GM12892 (cell line): ENCODE results near the gene MYOM1.
A peak's percentile ranks its signal among the peaks of the same experiment; 100 is the strongest.

Source experiments
- DNase-seq: peaks from one replicate; pipeline ENCODE4 v3.0.0; 2011; ENCODE audit not compliant: insufficient read length
- FAIRE-seq: peaks from 2 replicates; lab custom pipeline; 2011; peaks lifted over from hg19 to GRCh38; lab: Jason Lieb, UNC
- POLR2A ChIP-seq: IDR thresholded peaks from 2 replicates; pipeline ENCODE4 v1.6.1; 2011; ENCODE audit warnings: low read depth, low read length, control low read depth
- POLR2AphosphoS5 ChIP-seq: IDR thresholded peaks from 2 replicates; pipeline ENCODE4 v1.6.1; 2011; ENCODE audit warnings: low read depth, low read length, control low read depth
- TAF1 ChIP-seq: IDR thresholded peaks from 2 replicates; pipeline ENCODE4 v1.6.1; 2011; ENCODE audit warnings: low read depth, mild to moderate bottlenecking, control low read depth, low read length, borderline replicate concordance

MYOM1 gene

GRCh38 chr18:3175195-3175758, 44.5 kb downstream of the MYOM1 start:
- DNase-seq (no peak), FAIRE-seq (peak; percentile 27)
- TF ChIP-seq POLR2AphosphoS5: no peak
- TF ChIP-seq POLR2A: no peak
- TF ChIP-seq TAF1: no peak

- DNase-seq: no peak
- FAIRE-seq: no peak
- TF ChIP-seq TAF1 (no peak), POLR2AphosphoS5 (no peak), POLR2A (no peak)
Observed at GRCh38 chr18:3172097-3172496, 47.7 kb downstream of the MYOM1 start.

DNA sequence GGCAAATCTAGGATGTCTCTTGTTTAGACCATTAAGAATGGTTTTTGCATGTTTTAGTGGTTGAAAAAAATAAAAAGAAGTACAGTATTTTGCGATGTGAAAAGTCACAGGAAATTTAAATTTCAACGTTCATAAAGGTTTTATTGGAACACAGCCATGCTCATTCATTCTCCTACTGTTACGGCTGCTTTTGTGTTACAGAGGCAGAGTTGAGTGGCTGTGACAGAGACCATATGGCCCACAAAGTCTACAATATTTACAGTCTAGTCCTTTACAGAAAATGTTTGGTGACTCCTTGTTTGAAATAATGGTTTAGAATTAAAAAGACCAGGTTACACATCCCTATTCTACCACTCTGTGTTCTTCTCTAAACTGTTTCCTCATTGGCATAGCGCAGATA, 48.1 kb downstream of the MYOM1 start:
- DNase-seq: no peak
- no peak for FAIRE-seq
- TF ChIP-seq TAF1 (no peak), POLR2AphosphoS5 (no peak), POLR2A (no peak)

- DNase-seq: no peak
- no peak for TF ChIP-seq TAF1
- no peak for TF ChIP-seq POLR2AphosphoS5
- TF ChIP-seq POLR2A: no peak
- FAIRE-seq: no peak
Observed at GRCh38 chr18:3170441-3171161, 49.2 kb downstream of the MYOM1 start.

DNA sequence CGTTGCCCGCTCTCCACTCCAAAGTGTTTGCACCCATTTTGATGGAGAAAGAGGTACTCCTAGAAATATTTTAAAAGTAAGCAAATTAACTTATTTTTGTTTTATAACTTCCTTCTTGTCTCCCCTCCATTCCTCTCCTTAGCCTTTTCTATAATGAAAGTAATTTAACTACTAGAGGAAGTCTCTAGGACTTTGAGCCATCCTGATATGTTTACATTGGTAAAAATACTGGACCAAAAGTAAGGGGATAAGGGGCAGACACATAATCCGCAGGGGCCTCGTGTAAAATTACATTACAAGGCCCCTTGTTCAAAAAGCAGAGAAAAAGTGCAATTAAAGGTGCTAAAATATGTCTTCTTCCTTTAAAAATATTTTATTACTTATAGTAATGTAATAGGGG, 55.4 kb downstream of the MYOM1 start:
- no peak for TF ChIP-seq POLR2AphosphoS5
- TF ChIP-seq TAF1: no peak
- no peak for TF ChIP-seq POLR2A
- DNase-seq (no peak), FAIRE-seq (no peak)

DNA sequence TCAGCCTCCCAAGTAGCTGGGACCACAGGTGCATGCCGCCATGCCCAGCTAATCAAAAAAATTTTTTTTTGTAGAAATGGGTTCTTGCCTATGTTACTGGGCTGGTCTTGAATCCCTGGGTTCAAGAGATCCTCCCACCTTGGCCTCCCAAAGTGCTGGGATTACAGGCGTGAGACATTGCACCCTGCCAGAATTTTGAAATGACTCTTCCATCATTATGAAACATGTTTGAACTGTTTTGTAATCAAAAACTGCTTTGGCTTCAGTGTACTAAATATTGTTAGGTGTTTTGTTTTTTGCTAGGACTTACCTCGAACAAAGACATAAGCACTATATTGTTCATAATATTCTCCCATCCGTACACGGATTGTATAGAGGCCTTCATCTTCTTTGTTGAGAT, 55.8 kb downstream of the MYOM1 start:
- TF ChIP-seq TAF1: no peak
- TF ChIP-seq POLR2AphosphoS5: no peak
- TF ChIP-seq POLR2A: no peak
- no peak for DNase-seq
- no peak for FAIRE-seq

- TF ChIP-seq TAF1: no peak
- no peak for TF ChIP-seq POLR2AphosphoS5
- TF ChIP-seq POLR2A: no peak
- no peak for FAIRE-seq
- DNase-seq: no peak
Observed at GRCh38 chr18:3162181-3162580, 57.6 kb downstream of the MYOM1 start.

DNA sequence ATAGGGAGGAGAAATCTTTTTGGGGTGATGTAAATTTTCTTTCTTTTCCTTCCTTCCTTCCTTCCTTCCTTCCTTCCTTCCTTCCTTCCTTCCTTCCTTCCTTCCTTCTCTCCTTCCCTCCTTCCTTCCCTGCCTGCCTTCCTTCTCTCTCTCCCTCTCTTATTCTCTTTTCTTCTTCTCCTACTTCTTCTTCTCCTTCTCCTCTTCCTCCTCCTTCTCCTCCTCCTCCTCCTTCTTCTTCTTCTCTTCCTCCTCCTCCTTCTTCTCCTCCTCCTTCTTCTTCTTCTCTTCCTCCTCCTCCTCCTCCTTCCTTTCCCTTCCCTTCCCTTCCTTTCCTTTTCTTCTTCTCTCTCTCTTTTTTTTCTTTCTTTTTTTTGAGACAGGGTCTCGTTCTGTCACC, 59.9 kb downstream of the MYOM1 start:
- FAIRE-seq (no peak), DNase-seq (no peak)
- no peak for TF ChIP-seq TAF1
- TF ChIP-seq POLR2AphosphoS5: no peak
- TF ChIP-seq POLR2A: no peak

GRCh38 chr18:3157606-3158005, 62.2 kb downstream of the MYOM1 start:
- no peak for DNase-seq
- no peak for FAIRE-seq
- TF ChIP-seq POLR2AphosphoS5 (no peak), TAF1 (no peak), POLR2A (no peak)

DNA sequence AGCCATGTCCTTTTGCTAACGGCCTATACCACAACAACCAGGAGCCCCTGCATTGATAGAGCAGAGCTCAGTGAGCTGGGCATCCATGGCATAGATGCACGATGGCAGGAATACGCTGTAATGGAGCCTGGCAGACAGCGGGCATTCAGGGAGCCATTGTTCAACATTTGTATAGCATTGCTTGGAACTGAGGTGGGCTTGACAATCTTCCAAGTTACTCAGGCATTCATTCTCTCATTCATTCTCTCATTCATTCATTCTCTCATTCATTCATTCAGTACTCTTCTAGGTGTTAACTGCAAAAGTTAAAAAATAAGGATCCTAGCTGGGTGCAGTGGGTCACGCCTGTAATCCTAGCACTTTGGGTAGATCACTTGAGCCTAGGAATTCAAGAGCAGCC, 62.7 kb downstream of the MYOM1 start:
- TF ChIP-seq POLR2A (no peak), POLR2AphosphoS5 (no peak), TAF1 (no peak)
- DNase-seq: no peak
- no peak for FAIRE-seq

DNA sequence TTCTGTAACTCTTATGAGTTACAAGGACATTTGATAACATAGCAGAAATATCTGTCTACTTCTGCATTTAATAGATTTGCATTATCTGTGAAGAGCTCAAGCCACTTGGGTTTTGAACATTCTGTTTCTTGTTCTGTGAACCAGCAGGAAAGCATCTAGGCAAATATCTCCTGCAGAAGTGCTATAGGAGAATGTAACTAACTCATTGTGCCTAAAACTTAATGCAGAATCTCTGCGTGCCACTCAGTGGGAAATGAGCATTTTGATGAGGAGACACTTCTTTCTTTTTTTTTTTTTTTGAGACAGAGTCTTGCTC, 63.5 kb downstream of the MYOM1 start:
- no peak for TF ChIP-seq POLR2A
- no peak for TF ChIP-seq POLR2AphosphoS5
- TF ChIP-seq TAF1: no peak
- no peak for DNase-seq
- FAIRE-seq: no peak

DNA sequence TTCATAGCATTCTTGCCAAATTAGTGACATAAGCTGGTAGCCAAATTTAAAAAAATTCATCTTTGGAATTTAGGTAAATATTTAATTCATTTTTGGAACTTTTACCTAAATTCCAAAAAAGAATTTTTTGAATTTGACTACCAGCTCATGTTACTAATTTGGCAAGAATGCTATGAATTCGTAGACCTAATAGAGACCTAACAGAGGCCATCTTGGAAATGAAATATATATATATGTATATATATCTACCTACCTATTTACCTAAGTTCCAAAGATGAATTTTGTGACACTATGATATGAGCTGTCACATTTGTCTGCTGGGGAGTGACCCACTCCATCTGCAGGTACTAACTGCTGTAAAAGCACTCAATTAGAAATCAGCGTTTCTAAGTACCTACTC, 65.6 kb downstream of the MYOM1 start:
- no peak for TF ChIP-seq POLR2AphosphoS5
- no peak for TF ChIP-seq POLR2A
- TF ChIP-seq TAF1: no peak
- FAIRE-seq: no peak
- no peak for DNase-seq

DNA sequence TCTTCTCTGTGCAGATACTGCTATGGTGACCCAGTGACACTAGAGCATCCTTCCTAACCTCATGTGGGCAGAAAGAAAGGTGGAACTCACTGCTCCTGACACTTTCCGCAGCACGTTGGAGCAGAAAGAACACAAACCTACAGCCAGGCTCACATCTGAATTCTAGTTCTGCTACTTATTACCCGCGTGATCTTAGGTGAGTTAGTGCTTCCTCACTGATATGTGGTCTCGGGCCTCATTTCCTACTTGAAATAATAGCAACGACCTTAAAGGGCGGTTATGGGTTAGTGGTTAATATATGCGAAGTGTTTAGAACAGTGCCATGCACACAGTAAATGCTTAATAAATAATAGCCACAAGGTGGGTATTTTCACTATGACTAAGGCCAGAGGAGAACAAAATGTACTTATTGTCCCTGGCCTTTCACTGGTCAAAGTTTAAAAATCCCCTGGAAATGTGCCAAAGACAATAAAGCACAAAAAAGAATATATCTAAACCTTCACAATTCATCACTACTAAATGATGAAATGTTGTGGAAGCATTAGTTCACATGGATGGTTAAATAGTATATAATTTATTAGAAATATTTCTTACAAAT, 66.6 kb downstream of the MYOM1 start:
- TF ChIP-seq TAF1: no peak
- no peak for TF ChIP-seq POLR2AphosphoS5
- no peak for TF ChIP-seq POLR2A
- FAIRE-seq: no peak
- DNase-seq: no peak
